ENCODE data around the gene KLHL29.

The KLHL29 gene

DNA sequence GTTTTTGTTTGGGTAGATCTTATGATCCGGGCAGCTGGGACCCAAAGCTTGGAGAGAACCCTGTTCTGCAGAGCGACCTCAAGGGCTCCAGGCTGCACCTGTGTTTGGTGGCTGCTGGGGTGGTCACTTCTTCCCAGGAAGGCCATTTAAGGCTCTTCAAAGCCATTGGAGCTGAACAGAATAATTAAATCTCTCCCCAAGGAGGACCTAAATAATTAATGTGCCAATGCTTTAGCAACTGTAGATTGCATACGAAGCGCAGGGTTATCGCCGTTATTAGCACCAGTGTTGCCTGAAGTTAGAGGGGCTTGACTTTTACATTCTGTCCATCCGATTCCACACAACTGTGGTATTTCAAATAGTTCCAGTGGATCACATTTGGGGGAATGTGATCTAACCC, 290.5 kb downstream of the KLHL29 start:
- no peak overlapping the region for H3K4me3 ChIP-seq (ENCODE audit: low read length)
- H3K9me3 ChIP-seq (replicated peaks; ENCODE audit: insufficient read depth, low read length), result no peaks in the 10 kb centered on the region
- H2AFZ ChIP-seq (ENCODE audit: low read length), result no peak overlapping the region
- no peaks in the 10 kb centered on the region for H3F3A ChIP-seq (ENCODE audit: insufficient read depth, low read length)
- H3K36me3 ChIP-seq (replicated peaks; ENCODE audit: insufficient read depth, low read length), result no peaks in the 10 kb centered on the region
- DNase-seq, result no peak
- H3K4me1 ChIP-seq (ENCODE audit: low read length), result no peaks in the 10 kb centered on the region
- H3K27ac ChIP-seq (ENCODE audit: low read length), result no peak overlapping the region
- no peaks in the 10 kb centered on the region for H3K9me2 ChIP-seq (replicated peaks; ENCODE audit: insufficient read depth, low read length)
- H3K27me3 ChIP-seq (replicated peaks; ENCODE audit: insufficient read depth, low read length), result no peaks in the 10 kb centered on the region
- H3K79me2 ChIP-seq (ENCODE audit: low read length), result no peaks in the 10 kb centered on the region
- no peaks in the 10 kb centered on the region for H4K20me1 ChIP-seq (ENCODE audit: insufficient read depth, low read length)
- H3K9ac ChIP-seq (ENCODE audit: low read length), result no peak overlapping the region
- TF ChIP-seq, protein P1, sequence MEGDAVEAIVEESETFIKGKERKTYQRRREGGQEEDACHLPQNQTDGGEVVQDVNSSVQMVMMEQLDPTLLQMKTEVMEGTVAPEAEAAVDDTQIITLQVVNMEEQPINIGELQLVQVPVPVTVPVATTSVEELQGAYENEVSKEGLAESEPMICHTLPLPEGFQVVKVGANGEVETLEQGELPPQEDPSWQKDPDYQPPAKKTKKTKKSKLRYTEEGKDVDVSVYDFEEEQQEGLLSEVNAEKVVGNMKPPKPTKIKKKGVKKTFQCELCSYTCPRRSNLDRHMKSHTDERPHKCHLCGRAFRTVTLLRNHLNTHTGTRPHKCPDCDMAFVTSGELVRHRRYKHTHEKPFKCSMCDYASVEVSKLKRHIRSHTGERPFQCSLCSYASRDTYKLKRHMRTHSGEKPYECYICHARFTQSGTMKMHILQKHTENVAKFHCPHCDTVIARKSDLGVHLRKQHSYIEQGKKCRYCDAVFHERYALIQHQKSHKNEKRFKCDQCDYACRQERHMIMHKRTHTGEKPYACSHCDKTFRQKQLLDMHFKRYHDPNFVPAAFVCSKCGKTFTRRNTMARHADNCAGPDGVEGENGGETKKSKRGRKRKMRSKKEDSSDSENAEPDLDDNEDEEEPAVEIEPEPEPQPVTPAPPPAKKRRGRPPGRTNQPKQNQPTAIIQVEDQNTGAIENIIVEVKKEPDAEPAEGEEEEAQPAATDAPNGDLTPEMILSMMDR (IDR thresholded peaks at IDR 0.05; ENCODE audit: low read length), result no peak
- TF ChIP-seq EZH2 (optimal IDR thresholded peaks at IDR 0.05; ENCODE audit: low read depth, low read length) (no peak), EZH2phosphoT487 (IDR thresholded peaks at IDR 0.05; ENCODE audit: low read length) (no peak)
- H3K4me2 ChIP-seq (ENCODE audit: low read depth, low read length), result no peak overlapping the region

DNA sequence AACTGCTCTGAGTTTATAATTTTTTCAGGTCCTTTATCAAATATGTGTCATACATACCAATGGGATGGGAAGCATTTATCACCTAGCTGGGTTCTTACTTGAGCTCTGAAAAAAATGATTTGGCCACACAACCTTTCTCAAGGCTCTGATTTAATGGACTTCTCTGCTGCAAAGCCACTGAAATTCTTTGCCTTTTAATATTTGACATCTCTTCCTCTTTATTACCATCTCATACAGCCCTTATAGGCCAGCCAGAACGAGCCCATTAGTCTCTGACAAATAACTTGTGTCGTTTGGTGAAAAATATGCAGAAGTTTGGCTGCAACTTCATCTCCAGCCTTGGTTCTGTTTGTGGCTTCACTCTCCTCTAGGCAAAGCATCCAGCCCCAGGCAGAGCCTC, 292.9 kb downstream of the KLHL29 start:
- H3K9ac ChIP-seq (ENCODE audit: low read length), result no peak overlapping the region
- no peak overlapping the region for H3K4me2 ChIP-seq (ENCODE audit: low read depth, low read length)
- no peaks in the 10 kb centered on the region for H3K36me3 ChIP-seq (replicated peaks; ENCODE audit: insufficient read depth, low read length)
- no peaks in the 10 kb centered on the region for H3F3A ChIP-seq (ENCODE audit: insufficient read depth, low read length)
- no peaks in the 10 kb centered on the region for H3K79me2 ChIP-seq (ENCODE audit: low read length)
- TF ChIP-seq, protein P1 (IDR thresholded peaks at IDR 0.05; ENCODE audit: low read length), result no peak
- TF ChIP-seq EZH2 (optimal IDR thresholded peaks at IDR 0.05; ENCODE audit: low read depth, low read length) (no peak), EZH2phosphoT487 (IDR thresholded peaks at IDR 0.05; ENCODE audit: low read length) (no peak)
- no peak for DNase-seq
- H3K9me2 ChIP-seq (replicated peaks; ENCODE audit: insufficient read depth, low read length), result no peaks in the 10 kb centered on the region
- no peak overlapping the region for H3K27ac ChIP-seq (ENCODE audit: low read length)
- H3K9me3 ChIP-seq (replicated peaks; ENCODE audit: insufficient read depth, low read length), result no peaks in the 10 kb centered on the region
- H2AFZ ChIP-seq (ENCODE audit: low read length), result no peak overlapping the region
- H3K27me3 ChIP-seq (replicated peaks; ENCODE audit: insufficient read depth, low read length), result no peaks in the 10 kb centered on the region
- H3K4me1 ChIP-seq (ENCODE audit: low read length), result no peaks in the 10 kb centered on the region
- no peaks in the 10 kb centered on the region for H4K20me1 ChIP-seq (ENCODE audit: insufficient read depth, low read length)
- H3K4me3 ChIP-seq (ENCODE audit: low read length), result no peak overlapping the region

DNA sequence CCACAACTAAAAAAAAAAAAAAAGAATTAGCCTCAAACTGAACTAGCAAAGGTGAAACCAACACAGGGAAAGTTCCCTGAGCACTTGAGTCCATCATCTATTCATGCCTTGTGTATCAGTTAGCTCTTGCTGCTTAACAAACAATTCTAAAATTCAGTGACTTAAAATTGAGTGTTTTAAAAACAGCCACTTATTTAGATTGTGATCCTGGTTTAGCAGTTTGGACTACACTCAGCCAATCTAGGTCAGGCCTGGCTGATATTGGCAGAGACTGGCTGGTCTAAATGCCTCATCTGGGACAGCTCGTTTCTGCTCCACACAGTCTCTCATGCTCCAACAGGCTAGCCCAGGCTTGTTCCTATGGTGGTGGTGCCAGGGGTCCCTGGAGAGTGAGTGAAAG, 294.1 kb downstream of the KLHL29 start:
- Histone ChIP-seq H3K9ac (ENCODE audit: low read length) (no peak overlapping the region), H2AFZ (ENCODE audit: low read length) (no peak overlapping the region), H3F3A (ENCODE audit: insufficient read depth, low read length) (no peaks in the 10 kb centered on the region), H4K20me1 (ENCODE audit: insufficient read depth, low read length) (no peaks in the 10 kb centered on the region), H3K9me2 (replicated peaks; ENCODE audit: insufficient read depth, low read length) (no peaks in the 10 kb centered on the region), H3K27ac (ENCODE audit: low read length) (no peak overlapping the region), H3K4me3 (ENCODE audit: low read length) (no peak overlapping the region), H3K9me3 (replicated peaks; ENCODE audit: insufficient read depth, low read length) (no peaks in the 10 kb centered on the region), H3K4me2 (ENCODE audit: low read depth, low read length) (no peak overlapping the region), H3K27me3 (replicated peaks; ENCODE audit: insufficient read depth, low read length) (no peaks in the 10 kb centered on the region), H3K36me3 (replicated peaks; ENCODE audit: insufficient read depth, low read length) (no peaks in the 10 kb centered on the region), H3K79me2 (ENCODE audit: low read length) (no peaks in the 10 kb centered on the region), H3K4me1 (ENCODE audit: low read length) (no peaks in the 10 kb centered on the region)
- TF ChIP-seq EZH2 (optimal IDR thresholded peaks at IDR 0.05; ENCODE audit: low read depth, low read length), result no peak
- TF ChIP-seq, protein P1 (IDR thresholded peaks at IDR 0.05; ENCODE audit: low read length), result no peak
- no peak for TF ChIP-seq EZH2phosphoT487 (IDR thresholded peaks at IDR 0.05; ENCODE audit: low read length)
- no peak for DNase-seq
